ENCODE measurements around the gene KIF21A.

Gene KIF21A

GRCh38 chr12:39269492-39269891 lies 173.4 kb downstream of the KIF21A start:
- Histone ChIP-seq H3K4me3 (ENCODE audit: insufficient read depth, low read depth, low read length) (no peak overlapping the region), H3K4me1 (ENCODE audit: control insufficient read depth, insufficient read depth, low read length) (no peaks in the 10 kb centered on the region), H3K27ac (ENCODE audit: insufficient read depth, low read depth, low read length, poor library complexity, severe bottlenecking) (no peak overlapping the region), H3K27me3 (ENCODE audit: control insufficient read depth, insufficient read depth, low read length, poor library complexity, severe bottlenecking) (no peaks in the 10 kb centered on the region), H3K9me3 (ENCODE audit: control insufficient read depth, low read length) (no peaks in the 10 kb centered on the region), H3K36me3 (ENCODE audit: control insufficient read depth, insufficient read depth, low read length) (no peaks in the 10 kb centered on the region)
- WGBS, 2 experiments = 95% methylated on average over 5 of the region's 5 CpGs

- no peaks in the 10 kb centered on the region for H3K27me3 ChIP-seq (ENCODE audit: control insufficient read depth, insufficient read depth, low read length, poor library complexity, severe bottlenecking)
- H3K4me1 ChIP-seq (ENCODE audit: control insufficient read depth, insufficient read depth, low read length) = no peaks in the 10 kb centered on the region
- H3K36me3 ChIP-seq (ENCODE audit: control insufficient read depth, insufficient read depth, low read length) = no peaks in the 10 kb centered on the region
- no peaks in the 10 kb centered on the region for H3K9me3 ChIP-seq (ENCODE audit: control insufficient read depth, low read length)
- WGBS, 2 experiments = 83 to 100% methylated on average over 1 of the region's 1 CpG
- H3K4me3 ChIP-seq (ENCODE audit: insufficient read depth, low read depth, low read length) = no peak overlapping the region
- H3K27ac ChIP-seq (ENCODE audit: insufficient read depth, low read depth, low read length, poor library complexity, severe bottlenecking) = no peak overlapping the region
Observed at GRCh38 chr12:39267886-39268285, 175.0 kb downstream of the KIF21A start.

- H3K9me3 ChIP-seq (ENCODE audit: control insufficient read depth, low read length) = no peaks in the 10 kb centered on the region
- no peak overlapping the region for H3K4me3 ChIP-seq (ENCODE audit: insufficient read depth, low read depth, low read length)
- no peak overlapping the region for H3K27ac ChIP-seq (ENCODE audit: insufficient read depth, low read depth, low read length, poor library complexity, severe bottlenecking)
- H3K36me3 ChIP-seq (ENCODE audit: control insufficient read depth, insufficient read depth, low read length) = no peaks in the 10 kb centered on the region
- H3K27me3 ChIP-seq (ENCODE audit: control insufficient read depth, insufficient read depth, low read length, poor library complexity, severe bottlenecking) = no peaks in the 10 kb centered on the region
- no peaks in the 10 kb centered on the region for H3K4me1 ChIP-seq (ENCODE audit: control insufficient read depth, insufficient read depth, low read length)
- 83 to 100% methylated on average over 1 of the region's 1 CpG for WGBS, 2 experiments
Observed at GRCh38 chr12:39252628-39253027, 190.3 kb downstream of the KIF21A start.

All from ectodermal cell (in vitro differentiated cells).